Suprapubic skin (tissue), 4 donors: ENCODE results near the gene GSDME. TPM values are rescaled to one million over a fixed set of nuclear protein-coding genes. Genes with fewer than 3 reads are reported as not detected.

ENCODE experiments used
- DNase-seq, 2 donors: peaks; one replicate each; pipeline ENCODE4 v3.0.0-alpha.2; 2019; ENCODE audit warnings: low spot score in 2 of 2
- H3K27ac ChIP-seq: fragments of 200-600 bp; sonication (generic); one replicate; pipeline ENCODE4 v1.5.1; 2019
- H3K27me3 ChIP-seq: fragments of 200-600 bp; sonication (generic); one replicate; pipeline ENCODE4 v1.5.1; 2019
- H3K36me3 ChIP-seq: fragments of 200-600 bp; sonication (generic); one replicate; pipeline ENCODE4 v1.5.1; 2019
- H3K4me1 ChIP-seq: fragments of 200-600 bp; sonication (generic); one replicate; pipeline ENCODE4 v1.5.1; 2019
- H3K4me3 ChIP-seq: fragments of 200-600 bp; sonication (generic); one replicate; pipeline ENCODE4 v1.5.1; 2019; ENCODE audit warnings: mild to moderate bottlenecking
- H3K9me3 ChIP-seq: fragments of 200-600 bp; sonication (generic); one replicate; pipeline ENCODE4 v1.5.1; 2019
- EP300 ChIP-seq: sonication (generic); formaldehyde crosslinking; IDR thresholded peaks from one replicate; pipeline ENCODE4 v1.6.1; 2017; ENCODE audit warnings: antibody characterized with exemption
- POLR2A ChIP-seq, 2 donors: fragments of 450-650 bp; IDR thresholded peaks; one replicate each; pipeline ENCODE4 v1.6.1; 2017; ENCODE audit warnings: antibody characterized with exemption in 2 of 2, mild to moderate bottlenecking in 2 of 2, moderate library complexity in 2 of 2
- POLR2AphosphoS5 ChIP-seq, 3 donors: sonication (generic); formaldehyde crosslinking; IDR thresholded peaks; one replicate each; pipeline ENCODE4 v1.6.1; 2017; ENCODE audit warnings: antibody characterized with exemption in 3 of 3
- WGBS: methylation state at CpG from one replicate; pipeline ENCODE4 v1.1.5; 2018; 5-methylcytosine and 5-hydroxymethylcytosine counted together
- total RNA-seq, 4 donors: library from RNA; depleted of rRNA; stranded (reverse); fragments of >200 nt; gene quantifications; one replicate each; pipeline ENCODE4 v1.1.0, GENCODE V29; 2016
- TF ChIP-seq, protein P1 (sequence below), 2 donors: fragments of 200-600 bp in 1 of 2; fragments of 450-650 bp in 1 of 2; sonication (generic) in 1 of 2; IDR thresholded peaks; one replicate each; pipeline ENCODE4 v1.5.1; 2016 to 2019; ENCODE audit warnings: antibody characterized with exemption in 2 of 2, mild to moderate bottlenecking in 1 of 2, moderate library complexity in 1 of 2

The GSDME gene
- total RNA-seq, 4 donors from 2014 or later, result 1.4 to 7.2 (median 2.5) TPM

DNA sequence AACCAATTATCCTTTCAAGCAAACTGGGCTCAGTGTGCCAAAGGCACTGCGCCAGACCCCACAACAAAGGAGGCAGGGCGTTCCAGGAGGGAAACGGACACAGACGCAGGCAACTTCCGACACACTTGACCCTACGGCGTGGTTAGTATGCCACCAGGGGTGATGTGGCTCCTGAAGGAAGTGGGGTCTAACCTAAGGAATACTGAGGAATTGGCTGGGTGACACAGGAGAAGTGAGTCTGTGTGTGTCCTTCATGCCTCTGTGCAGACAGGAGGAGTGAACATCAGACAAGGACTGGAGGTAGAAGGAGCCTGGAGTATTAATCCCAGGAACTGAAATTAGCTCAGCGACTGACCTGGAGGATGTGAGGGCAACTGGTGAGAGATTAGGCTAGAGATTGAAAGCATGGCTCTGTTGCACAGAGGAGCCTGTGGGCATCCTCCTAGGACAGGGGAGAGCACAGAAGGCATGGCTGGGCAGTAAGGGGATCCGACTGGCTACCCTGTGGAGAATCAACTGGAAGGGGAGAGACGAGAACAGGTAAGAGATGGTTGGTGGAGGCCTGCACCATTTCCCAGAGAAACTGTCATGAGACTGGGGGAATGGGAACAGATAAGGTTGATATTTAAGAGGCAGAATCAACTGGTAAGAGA, 27.8 kb downstream of the GSDME start:
- Histone ChIP-seq H3K9me3 (no peaks in the 10 kb centered on the region), H3K4me3 (no peak overlapping the region), H3K27me3 (no peaks in the 10 kb centered on the region), H3K4me1 (peaks cover 9% of the 10 kb centered on the region), H3K27ac (no peak overlapping the region), H3K36me3 (no peaks in the 10 kb centered on the region)
- TF ChIP-seq EP300, result no peak
- TF ChIP-seq POLR2AphosphoS5 (IDR thresholded peaks at IDR 0.05), result no peak
- TF ChIP-seq POLR2A (IDR thresholded peaks at IDR 0.05), result no peak
- TF ChIP-seq, protein P1, sequence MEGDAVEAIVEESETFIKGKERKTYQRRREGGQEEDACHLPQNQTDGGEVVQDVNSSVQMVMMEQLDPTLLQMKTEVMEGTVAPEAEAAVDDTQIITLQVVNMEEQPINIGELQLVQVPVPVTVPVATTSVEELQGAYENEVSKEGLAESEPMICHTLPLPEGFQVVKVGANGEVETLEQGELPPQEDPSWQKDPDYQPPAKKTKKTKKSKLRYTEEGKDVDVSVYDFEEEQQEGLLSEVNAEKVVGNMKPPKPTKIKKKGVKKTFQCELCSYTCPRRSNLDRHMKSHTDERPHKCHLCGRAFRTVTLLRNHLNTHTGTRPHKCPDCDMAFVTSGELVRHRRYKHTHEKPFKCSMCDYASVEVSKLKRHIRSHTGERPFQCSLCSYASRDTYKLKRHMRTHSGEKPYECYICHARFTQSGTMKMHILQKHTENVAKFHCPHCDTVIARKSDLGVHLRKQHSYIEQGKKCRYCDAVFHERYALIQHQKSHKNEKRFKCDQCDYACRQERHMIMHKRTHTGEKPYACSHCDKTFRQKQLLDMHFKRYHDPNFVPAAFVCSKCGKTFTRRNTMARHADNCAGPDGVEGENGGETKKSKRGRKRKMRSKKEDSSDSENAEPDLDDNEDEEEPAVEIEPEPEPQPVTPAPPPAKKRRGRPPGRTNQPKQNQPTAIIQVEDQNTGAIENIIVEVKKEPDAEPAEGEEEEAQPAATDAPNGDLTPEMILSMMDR (IDR thresholded peaks at IDR 0.05), result no peak
- 54% methylated on average over 10 of the region's 10 CpGs for WGBS
- no peak for DNase-seq

DNA sequence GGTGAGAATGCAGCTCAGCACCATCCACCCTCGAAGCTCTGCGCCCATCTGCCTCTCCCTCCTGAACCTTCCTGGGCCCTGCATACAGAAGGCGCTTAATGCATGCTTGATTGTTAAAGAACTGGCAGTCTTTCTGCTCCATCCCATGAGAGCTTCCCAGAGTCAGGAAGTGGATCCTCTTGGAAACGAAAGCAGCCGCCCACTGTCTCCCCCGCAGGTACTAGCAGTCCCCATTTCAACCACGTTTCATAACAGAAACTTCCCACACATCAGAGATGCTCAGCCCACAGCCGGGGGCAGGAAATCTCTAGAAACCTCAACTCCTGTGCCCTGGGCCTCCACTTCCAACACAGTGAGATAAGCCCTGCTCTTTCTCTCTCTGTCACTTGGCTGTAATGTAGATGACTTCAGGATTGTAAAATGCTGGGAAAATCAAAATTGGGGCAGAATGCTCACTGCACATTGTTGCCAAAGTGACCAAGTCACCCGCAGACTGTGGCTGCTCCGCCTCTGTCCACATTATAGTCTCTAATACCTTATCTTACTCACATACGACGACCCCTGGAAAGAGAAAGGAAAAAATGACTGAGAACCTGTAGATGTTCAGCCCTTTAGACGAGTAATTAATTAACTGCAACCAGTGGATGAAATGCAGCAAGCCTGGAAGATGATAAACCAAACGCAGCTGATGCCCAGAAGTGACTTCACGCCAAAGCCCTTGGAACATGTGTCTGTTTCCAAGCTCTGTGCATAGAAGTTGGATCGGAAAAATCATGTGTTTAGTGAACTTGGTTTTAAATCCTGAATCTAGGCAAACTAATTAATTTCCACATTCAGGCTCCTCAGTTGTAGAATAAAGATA, 28.5 kb downstream of the GSDME start:
- H3K9me3 ChIP-seq, result no peaks in the 10 kb centered on the region
- TF ChIP-seq, protein P1 (IDR thresholded peaks at IDR 0.05), result no peak
- TF ChIP-seq POLR2A (IDR thresholded peaks at IDR 0.05) (no peak), EP300 (no peak), POLR2AphosphoS5 (IDR thresholded peaks at IDR 0.05) (no peak)
- no peaks in the 10 kb centered on the region for H3K27me3 ChIP-seq
- H3K27ac ChIP-seq, result no peak overlapping the region
- peaks cover 9% of the 10 kb centered on the region for H3K4me1 ChIP-seq
- 52% methylated on average over 16 of the region's 16 CpGs for WGBS
- no peaks in the 10 kb centered on the region for H3K36me3 ChIP-seq
- DNase-seq, result no peak
- H3K4me3 ChIP-seq, result no peak overlapping the region

DNA sequence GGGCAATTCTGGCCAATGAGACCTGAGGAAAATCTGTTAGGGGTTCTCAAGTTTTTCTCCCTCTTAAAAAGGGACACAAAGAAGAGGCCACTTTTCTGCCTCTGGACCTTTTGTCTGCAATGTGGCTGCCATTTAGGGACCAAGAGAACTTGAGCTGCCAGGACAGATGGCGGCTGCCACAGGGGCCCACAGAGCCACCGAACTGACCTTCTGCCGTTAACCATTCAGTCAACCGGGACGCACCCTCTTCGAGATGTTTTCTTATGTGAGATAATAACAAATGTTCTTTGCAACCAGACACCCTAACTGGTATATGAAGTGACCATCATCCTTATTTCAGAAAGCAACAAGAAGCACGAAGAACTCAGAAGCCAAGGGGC, 29.2 kb downstream of the GSDME start:
- TF ChIP-seq EP300, result no peak
- TF ChIP-seq POLR2AphosphoS5 (IDR thresholded peaks at IDR 0.05), result no peak
- TF ChIP-seq POLR2A (IDR thresholded peaks at IDR 0.05), result no peak
- TF ChIP-seq, protein P1 (IDR thresholded peaks at IDR 0.05), result no peak
- Histone ChIP-seq H3K27me3 (no peaks in the 10 kb centered on the region), H3K9me3 (no peaks in the 10 kb centered on the region), H3K4me3 (no peak overlapping the region), H3K27ac (no peak overlapping the region), H3K36me3 (no peaks in the 10 kb centered on the region), H3K4me1 (peaks cover 9% of the 10 kb centered on the region)
- WGBS, result 95% methylated on average over 7 of the region's 7 CpGs
- DNase-seq, result no peak

DNA sequence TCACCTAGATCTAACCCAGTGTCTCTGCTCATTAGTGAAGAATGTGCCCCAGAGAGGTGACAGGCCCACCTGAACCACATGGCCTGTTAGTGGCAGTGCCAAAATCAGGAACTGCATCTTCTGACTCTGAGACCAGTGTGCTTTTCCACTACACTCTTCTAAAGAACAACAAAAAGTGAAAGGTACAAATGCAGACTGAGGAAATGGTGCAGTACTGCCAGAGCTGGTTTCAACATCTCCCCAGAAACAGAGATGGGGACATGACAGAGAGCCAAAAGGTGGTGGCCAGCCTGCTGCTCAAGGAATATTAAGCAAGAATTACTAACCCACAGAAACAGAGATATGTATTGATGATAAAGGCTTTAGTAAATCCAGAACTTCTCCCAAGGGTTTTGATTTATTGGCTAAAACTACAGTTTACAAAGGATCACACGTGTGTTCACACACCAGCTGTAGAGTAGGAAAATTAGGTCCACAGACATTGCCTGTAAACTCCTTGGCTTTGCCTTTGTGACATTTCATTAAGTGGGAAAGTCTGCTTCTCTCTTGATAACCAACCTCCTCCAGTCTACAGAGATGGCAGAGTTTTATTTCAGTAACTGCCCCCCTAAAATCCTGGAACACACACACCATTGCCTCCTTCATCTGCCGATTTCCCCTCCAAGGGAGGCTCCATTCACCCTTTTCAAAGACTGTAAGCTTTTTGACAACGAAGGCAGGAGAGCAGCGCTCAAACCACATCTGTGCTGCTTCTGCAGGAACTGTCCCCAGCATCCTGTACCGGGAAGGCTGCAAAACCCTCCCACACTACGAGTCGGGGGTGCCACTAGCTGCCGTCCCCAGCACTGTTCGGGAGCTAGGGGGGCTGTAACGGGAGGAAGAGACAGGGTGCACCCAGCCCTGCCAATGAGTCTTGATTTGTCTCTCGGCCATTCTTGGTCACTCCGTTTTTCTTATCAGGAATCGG, 29.8 kb downstream of the GSDME start:
- DNase-seq, result no peak
- 90% methylated on average over 13 of the region's 13 CpGs for WGBS
- no peaks in the 10 kb centered on the region for H3K9me3 ChIP-seq
- H3K4me1 ChIP-seq, result peaks cover 9% of the 10 kb centered on the region
- TF ChIP-seq POLR2A (IDR thresholded peaks at IDR 0.05), result no peak
- TF ChIP-seq EP300, result no peak
- TF ChIP-seq, protein P1 (IDR thresholded peaks at IDR 0.05), result no peak
- no peak for TF ChIP-seq POLR2AphosphoS5 (IDR thresholded peaks at IDR 0.05)
- no peaks in the 10 kb centered on the region for H3K27me3 ChIP-seq
- no peak overlapping the region for H3K27ac ChIP-seq
- no peak overlapping the region for H3K4me3 ChIP-seq
- no peaks in the 10 kb centered on the region for H3K36me3 ChIP-seq
